ENCODE results near the gene SPDEF. TPM values are rescaled to one million over a fixed set of nuclear protein-coding genes. Genes with fewer than 3 reads are reported as not detected.

Gene SPDEF
- total RNA-seq, 2 experiments from 2014 or later: 0.34 to 0.54 TPM

DNA sequence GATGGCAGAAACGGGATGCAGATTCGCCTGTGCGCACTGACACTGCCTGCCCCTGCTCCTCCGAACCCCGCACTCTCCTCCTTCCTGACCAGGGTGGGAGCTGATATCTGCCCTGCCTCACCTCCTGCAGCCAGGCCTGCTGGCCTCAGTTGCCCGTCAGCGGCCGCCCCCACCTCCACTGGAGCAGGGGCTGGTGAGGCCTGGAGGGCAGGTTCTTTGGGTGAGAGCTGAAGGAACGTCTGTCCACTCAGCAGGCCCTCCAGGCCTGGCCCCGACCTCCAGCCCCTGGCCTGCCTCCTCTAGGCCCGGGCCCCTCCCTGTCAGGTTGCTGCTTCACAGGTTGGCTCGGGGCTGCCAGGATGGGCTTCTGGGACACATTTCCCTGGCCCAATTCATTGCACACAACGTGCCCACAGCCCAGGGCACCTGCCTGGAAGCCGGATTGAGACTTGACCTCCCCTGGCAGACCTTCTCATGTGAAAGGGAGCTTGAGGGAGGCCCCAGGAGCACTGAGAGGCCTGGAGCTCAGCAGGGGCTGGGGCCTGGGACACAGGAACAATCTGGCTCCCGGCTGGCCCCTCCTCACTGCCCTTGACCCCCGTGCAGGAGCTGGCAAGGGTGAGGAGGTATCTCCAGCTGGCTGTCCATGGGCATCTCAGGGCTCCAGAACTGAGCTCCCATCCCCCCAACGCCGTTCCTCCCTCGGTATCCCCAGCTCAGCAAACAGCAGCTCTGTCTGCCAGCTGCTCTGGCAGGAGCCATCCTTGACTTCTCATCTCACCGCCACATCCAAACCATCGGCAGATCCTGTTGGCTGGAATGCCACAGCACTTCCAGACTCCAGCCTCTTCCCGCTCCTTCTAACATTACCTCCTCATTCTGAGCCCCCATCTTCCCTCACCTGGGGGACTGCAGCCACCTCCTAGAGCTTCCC is 39.5 kb downstream of the SPDEF start:
- no peak overlapping the region for H3K4me3 ChIP-seq (ENCODE audit: low read depth, low read length, poor library complexity, severe bottlenecking)
- H4K20me1 ChIP-seq (ENCODE audit: insufficient read depth, low read length): no peaks in the 10 kb centered on the region
- peaks cover 6% of the 10 kb centered on the region for H3K4me1 ChIP-seq (ENCODE audit: insufficient read depth, low read length, poor library complexity, severe bottlenecking)
- CTCF ChIA-PET (ENCODE audit: unreplicated experiment): no interaction called here
- intact Hi-C loops (cut with micrococcal nuclease; ENCODE audit: unreplicated experiment): no loop called here
- no peaks in the 10 kb centered on the region for H3K9me2 ChIP-seq (ENCODE audit: insufficient read depth, low read length)
- no peaks in the 10 kb centered on the region for H3K36me3 ChIP-seq (ENCODE audit: insufficient read depth, low read length)
- no peak for DNase-seq (ENCODE audit: low spot score)
- no peak for TF ChIP-seq EZH2phosphoT487 (IDR thresholded peaks at IDR 0.05; ENCODE audit: borderline replicate concordance, low read depth, low read length)
- TF ChIP-seq, protein P1, sequence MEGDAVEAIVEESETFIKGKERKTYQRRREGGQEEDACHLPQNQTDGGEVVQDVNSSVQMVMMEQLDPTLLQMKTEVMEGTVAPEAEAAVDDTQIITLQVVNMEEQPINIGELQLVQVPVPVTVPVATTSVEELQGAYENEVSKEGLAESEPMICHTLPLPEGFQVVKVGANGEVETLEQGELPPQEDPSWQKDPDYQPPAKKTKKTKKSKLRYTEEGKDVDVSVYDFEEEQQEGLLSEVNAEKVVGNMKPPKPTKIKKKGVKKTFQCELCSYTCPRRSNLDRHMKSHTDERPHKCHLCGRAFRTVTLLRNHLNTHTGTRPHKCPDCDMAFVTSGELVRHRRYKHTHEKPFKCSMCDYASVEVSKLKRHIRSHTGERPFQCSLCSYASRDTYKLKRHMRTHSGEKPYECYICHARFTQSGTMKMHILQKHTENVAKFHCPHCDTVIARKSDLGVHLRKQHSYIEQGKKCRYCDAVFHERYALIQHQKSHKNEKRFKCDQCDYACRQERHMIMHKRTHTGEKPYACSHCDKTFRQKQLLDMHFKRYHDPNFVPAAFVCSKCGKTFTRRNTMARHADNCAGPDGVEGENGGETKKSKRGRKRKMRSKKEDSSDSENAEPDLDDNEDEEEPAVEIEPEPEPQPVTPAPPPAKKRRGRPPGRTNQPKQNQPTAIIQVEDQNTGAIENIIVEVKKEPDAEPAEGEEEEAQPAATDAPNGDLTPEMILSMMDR (conservative IDR thresholded peaks at IDR 0.05; ENCODE audit: low read length): no peak
- H3K79me2 ChIP-seq (ENCODE audit: insufficient read depth, low read depth, low read length): no peaks in the 10 kb centered on the region
- POLR2A ChIA-PET: no interaction called here
- BruUV-seq (replicated peaks): no TSS peak
- H3K9me3 ChIP-seq (ENCODE audit: low read length): no peaks in the 10 kb centered on the region
- H3K4me2 ChIP-seq (ENCODE audit: low read length): no peak overlapping the region
- no peak overlapping the region for H3K27ac ChIP-seq (ENCODE audit: low read depth, low read length, poor library complexity, severe bottlenecking)
- H2AFZ ChIP-seq (ENCODE audit: low read length): no peak overlapping the region

DNA sequence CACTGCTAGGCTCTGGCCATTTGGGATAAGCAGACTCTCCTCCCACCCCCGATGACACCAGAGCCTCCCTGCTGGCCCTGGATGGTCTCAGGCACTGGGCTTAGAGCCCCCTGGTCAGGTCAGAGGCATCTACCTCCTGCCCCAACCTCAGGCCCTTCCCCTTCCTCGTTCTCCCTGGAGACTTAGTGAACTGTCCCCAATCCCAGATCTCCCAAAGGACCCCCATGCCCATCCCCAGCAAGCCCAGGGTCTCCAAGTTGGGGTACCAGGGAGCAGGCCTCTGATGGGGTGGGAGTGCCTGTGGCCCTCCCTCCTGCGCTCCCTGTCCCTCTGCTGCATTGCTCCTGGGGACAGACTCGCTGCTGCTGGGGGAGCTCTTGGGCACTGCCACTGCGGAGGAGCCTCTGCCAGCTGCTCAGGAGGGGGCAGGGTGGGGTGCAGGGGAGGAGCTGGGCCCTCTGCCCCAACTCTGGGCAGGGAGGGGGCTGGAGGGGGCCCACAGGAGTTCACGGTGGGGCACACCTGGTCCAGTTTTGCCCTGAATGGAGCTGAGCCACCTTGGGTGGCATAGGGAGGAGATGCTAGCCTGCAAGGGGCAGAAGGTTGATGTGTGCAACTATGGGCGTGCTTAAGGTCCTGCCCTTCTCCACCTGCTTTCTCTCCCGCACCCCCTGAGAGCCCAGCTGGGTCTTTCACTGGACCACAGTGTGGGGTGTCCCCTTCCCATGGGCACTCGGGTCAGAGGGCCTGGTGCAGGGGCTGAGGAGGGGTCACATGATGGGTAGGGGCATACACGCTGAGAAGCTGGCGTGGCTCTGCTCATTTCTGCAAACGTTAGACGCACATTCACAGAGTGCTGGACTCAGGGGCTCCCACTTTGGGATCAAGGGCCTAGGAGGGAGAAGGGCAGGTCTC is 40.4 kb downstream of the SPDEF start:
- BruUV-seq (replicated peaks): no TSS peak
- no peaks in the 10 kb centered on the region for H4K20me1 ChIP-seq (ENCODE audit: insufficient read depth, low read length)
- no peaks in the 10 kb centered on the region for H3K36me3 ChIP-seq (ENCODE audit: insufficient read depth, low read length)
- no peaks in the 10 kb centered on the region for H3K9me2 ChIP-seq (ENCODE audit: insufficient read depth, low read length)
- CTCF ChIA-PET (ENCODE audit: unreplicated experiment): no interaction called here
- no peak for DNase-seq (ENCODE audit: low spot score)
- no peak for TF ChIP-seq EZH2phosphoT487 (IDR thresholded peaks at IDR 0.05; ENCODE audit: borderline replicate concordance, low read depth, low read length)
- TF ChIP-seq, protein P1 (conservative IDR thresholded peaks at IDR 0.05; ENCODE audit: low read length): no peak
- no peak overlapping the region for H2AFZ ChIP-seq (ENCODE audit: low read length)
- H3K27ac ChIP-seq (ENCODE audit: low read depth, low read length, poor library complexity, severe bottlenecking): no peak overlapping the region
- intact Hi-C loops (cut with micrococcal nuclease; ENCODE audit: unreplicated experiment): no loop called here
- no peak overlapping the region for H3K4me2 ChIP-seq (ENCODE audit: low read length)
- peaks cover 6% of the 10 kb centered on the region for H3K4me1 ChIP-seq (ENCODE audit: insufficient read depth, low read length, poor library complexity, severe bottlenecking)
- no peaks in the 10 kb centered on the region for H3K79me2 ChIP-seq (ENCODE audit: insufficient read depth, low read depth, low read length)
- POLR2A ChIA-PET: interaction anchor here (0.5 kb wide), 1 partner anchor 23 kb away, joined by 8 read pairs; no protein-coding TSS in a partner anchor
- no peak overlapping the region for H3K4me3 ChIP-seq (ENCODE audit: low read depth, low read length, poor library complexity, severe bottlenecking)
- no peaks in the 10 kb centered on the region for H3K9me3 ChIP-seq (ENCODE audit: low read length)
